Measurements from ENCODE around the gene ZNF688.
"Not testable (repeated sequence)": the region's sequence is repeated elsewhere in the genome, so short reads cannot be mapped to it uniquely, and the experiment has no call there.

Gene ZNF688

DNA sequence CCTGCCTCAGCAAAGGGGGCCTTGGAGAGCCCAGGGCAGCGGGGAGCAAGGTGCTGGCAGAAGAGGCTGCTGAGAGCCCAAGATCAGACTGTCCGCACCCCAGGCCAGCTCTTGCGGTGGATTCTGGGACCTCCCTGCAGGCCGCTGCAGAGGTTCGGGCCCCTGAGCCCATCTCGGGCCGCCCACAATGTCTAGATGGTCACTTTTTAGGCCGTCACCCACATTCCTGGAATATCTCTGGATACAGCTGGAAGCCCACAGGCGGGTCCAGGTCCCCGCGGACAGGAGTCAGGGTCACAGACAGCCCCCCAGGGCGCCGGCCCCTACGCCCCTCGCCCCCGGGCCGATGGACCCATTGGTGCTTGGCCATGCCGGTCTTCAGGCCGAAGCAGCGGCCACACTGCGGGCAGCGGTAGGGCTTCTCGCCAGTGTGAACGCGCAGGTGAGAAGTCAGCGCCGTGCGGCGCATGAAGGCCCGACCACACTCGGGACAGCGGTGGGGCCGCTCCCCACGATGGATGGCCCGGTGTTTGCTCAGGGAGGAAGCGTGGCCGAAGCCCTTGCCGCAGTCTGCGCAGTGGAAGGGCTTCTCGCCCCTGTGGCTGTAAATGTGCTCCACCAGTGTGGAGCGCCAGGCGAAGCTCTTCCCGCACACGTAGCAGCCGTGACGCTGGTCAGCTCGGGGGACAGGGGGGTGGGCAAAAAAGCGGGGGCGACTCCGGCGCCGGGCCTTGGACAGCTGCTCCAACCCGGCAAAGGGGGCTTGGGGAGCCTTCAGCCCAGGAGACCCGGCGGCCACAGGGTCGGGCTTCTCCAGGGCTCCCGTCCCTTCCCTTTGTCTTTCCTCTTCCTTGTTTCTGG is 39.0 kb downstream of the ZNF688 start:
- no peak for DNase-seq

DNA sequence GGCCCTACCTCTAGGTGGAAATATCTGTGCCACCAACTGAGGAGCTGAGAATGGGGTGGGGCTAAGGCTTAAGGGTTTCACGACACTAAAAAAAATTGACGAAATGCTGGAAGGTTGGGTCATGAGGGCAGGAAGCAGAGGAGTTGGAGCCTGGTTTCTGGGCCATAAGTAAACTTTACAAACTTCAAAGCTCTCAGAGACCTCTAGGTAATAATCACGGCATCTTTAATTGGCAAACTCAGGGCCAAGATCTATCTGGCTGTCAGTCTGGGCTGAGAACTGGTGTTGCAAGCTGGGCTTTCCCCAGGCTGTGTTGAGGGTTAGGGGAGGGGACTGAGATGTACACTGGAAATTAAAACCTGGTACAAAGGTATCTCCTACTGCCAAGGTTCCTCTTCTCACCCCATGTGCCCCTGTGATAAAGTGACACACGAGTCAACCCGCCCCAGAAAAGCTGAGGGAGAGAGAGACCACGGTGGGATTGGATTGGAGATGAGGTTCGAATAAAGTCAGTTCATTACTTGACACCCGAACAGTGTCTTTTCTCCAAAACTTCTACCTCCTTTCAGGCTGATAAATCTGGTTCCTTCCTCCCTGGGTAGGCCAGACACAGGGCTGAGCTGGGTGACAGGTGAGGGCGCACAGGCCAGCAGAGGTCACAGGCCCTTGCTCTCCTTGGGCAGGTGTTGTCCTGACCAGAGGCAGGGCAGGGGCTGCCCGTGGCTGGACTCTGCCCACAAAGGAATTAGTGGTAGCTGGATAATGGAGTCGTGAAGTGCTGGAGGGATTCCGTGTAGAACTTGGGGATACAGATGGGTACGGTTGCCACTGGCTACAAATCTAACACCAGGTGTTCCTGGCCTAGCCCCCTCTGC is 41.1 kb downstream of the ZNF688 start:
- no peak for DNase-seq

DNA sequence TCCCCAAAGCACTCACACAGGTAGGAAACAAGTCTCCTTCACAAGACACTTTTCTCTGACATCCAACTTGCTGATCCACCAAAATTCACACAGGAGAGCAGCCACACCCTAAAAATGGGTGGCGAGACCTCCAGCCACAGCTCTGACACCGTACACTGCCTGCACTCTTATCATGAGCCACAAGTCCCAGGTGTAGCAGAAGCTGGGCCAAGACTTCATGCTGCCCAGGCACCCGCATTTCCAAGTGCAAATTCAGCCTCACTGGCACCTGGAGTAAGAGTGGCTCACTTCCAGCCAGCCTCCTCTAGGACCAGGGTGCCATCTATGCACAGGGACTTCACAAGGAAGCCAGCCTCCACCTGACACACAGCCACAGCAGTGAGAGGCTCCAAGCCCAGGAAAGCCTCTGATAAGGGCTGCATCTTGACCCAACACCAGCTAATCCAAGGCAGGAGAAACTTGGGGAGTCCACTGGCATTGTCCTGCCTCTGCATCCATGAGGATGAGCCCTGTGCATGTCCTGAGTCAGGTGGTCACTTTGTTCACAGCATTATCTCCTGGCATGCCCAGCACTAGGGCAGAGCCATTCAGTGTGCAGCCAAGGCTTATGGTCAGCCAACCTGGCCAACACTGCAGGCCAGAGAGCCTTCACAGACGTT is 42.6 kb downstream of the ZNF688 start:
- no peak for DNase-seq

- peak; percentile 20 for DNase-seq
Measured at GRCh38 chr16:30527635-30528178, 43.8 kb downstream of the ZNF688 start.

- peak; percentile 98 for DNase-seq
Measured at GRCh38 chr16:30526823-30527634, 44.5 kb downstream of the ZNF688 start.

- DNase-seq, result peak; percentile 37
Measured at GRCh38 chr16:30526137-30526822, 45.2 kb downstream of the ZNF688 start, which contains the start of gene ZNF768. TSS of gene ZNF768 (minus strand) at chr16:30526566. CDS start at chr16:30526413, 153 bp downstream.

DNA sequence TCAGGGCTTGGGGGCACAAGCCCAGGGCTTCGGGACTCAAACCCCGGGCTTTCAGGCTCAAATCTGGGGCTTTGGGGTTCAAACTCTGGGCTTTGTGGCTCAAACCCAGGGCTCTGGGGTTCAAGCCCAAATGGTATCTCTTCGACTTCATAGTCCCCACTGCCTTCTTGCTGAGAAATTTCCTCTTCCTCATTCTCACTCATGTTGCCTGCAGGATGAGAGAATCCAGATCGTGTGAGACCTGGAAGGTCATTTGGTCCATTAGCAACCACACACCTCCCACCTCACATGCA is 45.7 kb downstream of the ZNF688 start:
- DNase-seq, result no peak

GRCh38 chr16:30524575-30525568 is 46.6 kb downstream of the ZNF688 start:
- no peak for DNase-seq

GRCh38 chr16:30523768-30524574 is 47.5 kb downstream of the ZNF688 start:
- DNase-seq, result no peak

GRCh38 chr16:30522702-30523463 is 48.6 kb downstream of the ZNF688 start:
- DNase-seq, result not testable (repeated sequence)

DNA sequence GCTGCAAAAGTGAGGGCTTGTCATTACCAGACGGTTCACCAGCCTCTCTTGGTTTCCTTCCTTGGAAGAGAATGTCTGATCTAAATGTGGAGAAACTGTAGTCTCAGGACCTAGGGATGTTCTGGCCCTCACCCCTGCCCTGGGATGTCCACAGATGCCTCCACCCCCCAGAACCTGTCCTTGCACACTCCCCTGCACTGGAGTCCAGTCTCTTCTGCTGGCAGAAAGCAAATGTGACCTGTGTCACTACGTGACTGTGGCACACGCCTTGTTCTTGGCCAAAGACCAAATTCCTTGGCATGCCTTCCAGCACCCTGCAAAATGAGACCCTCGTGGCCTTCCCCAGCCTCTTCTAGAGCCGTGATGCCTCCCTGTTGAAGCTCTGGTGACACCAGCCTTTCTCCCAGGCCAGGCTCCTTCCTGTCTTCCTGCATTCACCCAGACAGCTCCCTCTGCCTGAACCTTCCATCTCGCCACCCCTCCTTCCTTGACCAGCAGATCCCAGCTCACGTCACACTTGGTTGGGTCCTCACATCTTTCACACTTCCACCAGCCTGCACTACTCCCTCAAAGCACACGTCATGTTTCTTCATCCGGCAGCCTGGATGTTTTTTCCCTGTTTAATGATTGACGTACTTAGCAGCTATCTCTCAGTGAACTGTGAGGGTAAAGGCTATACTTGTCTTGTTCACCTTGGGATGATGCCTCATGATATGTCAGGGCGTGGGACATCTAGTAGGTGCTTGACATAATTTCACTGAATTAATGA is 49.5 kb downstream of the ZNF688 start:
- no peak for DNase-seq

DNA sequence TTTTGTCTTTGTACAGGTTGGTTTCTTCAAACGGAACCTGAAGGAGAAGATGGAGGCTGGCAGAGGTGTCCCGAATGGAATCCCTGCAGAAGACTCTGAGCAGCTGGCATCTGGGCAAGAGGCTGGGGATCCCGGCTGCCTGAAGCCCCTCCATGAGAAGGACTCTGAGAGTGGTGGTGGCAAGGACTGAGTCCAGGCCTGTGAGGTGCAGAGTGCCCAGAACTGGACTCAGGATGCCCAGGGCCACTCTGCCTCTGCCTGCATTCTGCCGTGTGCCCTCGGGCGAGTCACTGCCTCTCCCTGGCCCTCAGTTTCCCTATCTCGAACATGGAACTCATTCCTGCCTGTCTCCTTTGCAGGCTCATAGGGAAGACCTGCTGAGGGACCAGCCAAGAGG is 50.0 kb downstream of the ZNF688 start:
- no peak for DNase-seq

All from NCI-H1092 treated with DMSO at 0.1 percent for 48 hours (cell line).